SK-N-SH (cell line): ENCODE measurements around the gene TAF4.

Source experiments
- CTCF ChIP-seq: fragments of 200-600 bp; sonication (generic); IDR thresholded peaks from 2 replicates; pipeline ENCODE4 v1.6.1; 2017; ENCODE audit warnings: antibody characterized with exemption, mild to moderate bottlenecking, moderate library complexity
- EP300 ChIP-seq, 2 experiments: IDR thresholded peaks; 2 replicates each; pipeline versions ENCODE4 v1.4.0 to v1.6.1; 2012; ENCODE audit warnings: borderline replicate concordance in 1 of 2, low read depth in 1 of 2, low read length in 1 of 2
- EZH2phosphoT487 ChIP-seq: fragments of 200-600 bp; sonication (generic); IDR thresholded peaks from 2 replicates; pipeline ENCODE4 v1.6.1; 2017; ENCODE audit warnings: low read depth, mixed run types, mild to moderate bottlenecking, antibody characterized with exemption, moderate library complexity, borderline replicate concordance
- FOXJ3 ChIP-seq: sonication (generic); formaldehyde crosslinking; IDR thresholded peaks from 2 replicates; pipeline ENCODE4 v1.5.1; 2020; ENCODE audit warnings: mild to moderate bottlenecking, missing genetic modification reagents
- MXI1 ChIP-seq: IDR thresholded peaks from 2 replicates; pipeline ENCODE4 v1.6.1; 2012; ENCODE audit warnings: mild to moderate bottlenecking, low read depth, low read length, improper control_type of control experiment
- RAD21 ChIP-seq: IDR thresholded peaks from 2 replicates; pipeline ENCODE4 v1.6.1; 2012; ENCODE audit warnings: mild to moderate bottlenecking, low read length

- TF ChIP-seq EP300 (IDR thresholded peaks at IDR 0.05; ENCODE audit: borderline replicate concordance in 1 of 2, low read depth in 1 of 2, low read length in 1 of 2): no peak
- TF ChIP-seq CTCF: no peak
- TF ChIP-seq RAD21: no peak
- TF ChIP-seq FOXJ3 (CRISPR knock-in tag): no peak
- TF ChIP-seq MXI1: no peak
- TF ChIP-seq EZH2phosphoT487: no peak
Measured at GRCh38 chr20:62023935-62024334, 41.7 kb downstream of the TAF4 start.
